ENCODE data around the gene ZC3H13. TPM values are rescaled to one million over a fixed set of nuclear protein-coding genes. Genes with fewer than 3 reads are reported as not detected.

Gene ZC3H13
- total and polyA plus RNA-seq, 10 of the 15 experiments (the other 5 are each of a cell fraction or from before 2014, with no cell fraction given): 10.0 to 55.9 (median 25.4) TPM

Other genes starting within 250 kb of the ZC3H13 start
- gene SIAH3, start 201.0 kb downstream of the ZC3H13 start, total RNA-seq (2014; rRNA removed): not detected in 2 replicates
- not detected in 2 replicates for gene SIAH3, start 201.0 kb downstream of the ZC3H13 start, total RNA-seq (2014; rRNA removed; fragmentation: Illumina TruSeq; extraction: Trizol)
- not detected in 2 replicates for gene SIAH3, start 201.0 kb downstream of the ZC3H13 start, total RNA-seq (2021)
- gene SIAH3, start 201.0 kb downstream of the ZC3H13 start, polyA plus RNA-seq (2011; rRNA removed): not detected in 2 replicates
- gene SIAH3, start 201.0 kb downstream of the ZC3H13 start, polyA plus RNA-seq (2014; fragmentation: Illumina TruSeq; extraction: Trizol): not detected in 2 replicates
- not detected for gene SIAH3, start 201.0 kb downstream of the ZC3H13 start, polyA plus RNA-seq (2014; fragmentation: Nextera tagmentation; extraction: Ambion mirVana)
- not detected in 2 replicates for gene SIAH3, start 201.0 kb downstream of the ZC3H13 start, polyA plus RNA-seq (2014; rRNA removed)
- gene SIAH3, start 201.0 kb downstream of the ZC3H13 start, polyA plus RNA-seq (2016; fragmentation: Nextera tagmentation; extraction: Ambion mirVana): not detected
- gene CPB2, start 52.3 kb upstream of the ZC3H13 start, total RNA-seq (2014; rRNA removed): not detected in 2 replicates
- not detected in 2 replicates for gene CPB2, start 52.3 kb upstream of the ZC3H13 start, total RNA-seq (2014; rRNA removed; fragmentation: Illumina TruSeq; extraction: Trizol)
- gene CPB2, start 52.3 kb upstream of the ZC3H13 start, total RNA-seq (2021): 0.13 and 0.16 TPM in 2 replicates
- gene CPB2, start 52.3 kb upstream of the ZC3H13 start, polyA plus RNA-seq (2011; rRNA removed): not detected in 2 replicates
- gene CPB2, start 52.3 kb upstream of the ZC3H13 start, polyA plus RNA-seq (2014; fragmentation: Illumina TruSeq; extraction: Trizol): 0.07 TPM in 1 of 2 replicates, not detected in the other
- under 1 TPM; 0.05 to 0.22 TPM for gene CPB2, start 52.3 kb upstream of the ZC3H13 start, polyA plus RNA-seq (2014; fragmentation: Nextera tagmentation; extraction: Ambion mirVana)
- gene CPB2, start 52.3 kb upstream of the ZC3H13 start, polyA plus RNA-seq (2014; rRNA removed): 0.05 and 0.14 TPM in 2 replicates
- gene CPB2, start 52.3 kb upstream of the ZC3H13 start, polyA plus RNA-seq (2016; fragmentation: Nextera tagmentation; extraction: Ambion mirVana): under 1 TPM; 0.56 to 0.87 TPM
- gene LCP1, start 129.4 kb upstream of the ZC3H13 start, total RNA-seq (2014; rRNA removed): 1,359 and 1,536 TPM in 2 replicates
- 1,765 and 1,770 TPM in 2 replicates for gene LCP1, start 129.4 kb upstream of the ZC3H13 start, total RNA-seq (2014; rRNA removed; fragmentation: Illumina TruSeq; extraction: Trizol)
- gene LCP1, start 129.4 kb upstream of the ZC3H13 start, total RNA-seq (2021): 1,593 and 1,649 TPM in 2 replicates
- 1,518 and 1,924 TPM in 2 replicates for gene LCP1, start 129.4 kb upstream of the ZC3H13 start, polyA plus RNA-seq (2011; rRNA removed)
- gene LCP1, start 129.4 kb upstream of the ZC3H13 start, polyA plus RNA-seq (2014; fragmentation: Illumina TruSeq; extraction: Trizol): 2,201 and 2,644 TPM in 2 replicates
- gene LCP1, start 129.4 kb upstream of the ZC3H13 start, polyA plus RNA-seq (2014; fragmentation: Nextera tagmentation; extraction: Ambion mirVana): 1,000 to 10,000 TPM in 1 of 2 experiments, 100 to 1,000 TPM in 1; 775 to 1,062 TPM
- gene LCP1, start 129.4 kb upstream of the ZC3H13 start, polyA plus RNA-seq (2014; rRNA removed): 1,106 and 1,239 TPM in 2 replicates
- gene LCP1, start 129.4 kb upstream of the ZC3H13 start, polyA plus RNA-seq (2016; fragmentation: Nextera tagmentation; extraction: Ambion mirVana): 1,000 to 10,000 TPM; 1,617 to 1,624 TPM
- 0.34 and 1.0 TPM in 2 replicates for gene LRRC63, start 159.2 kb upstream of the ZC3H13 start, total RNA-seq (2014; rRNA removed)
- 0.98 and 1.2 TPM in 2 replicates for gene LRRC63, start 159.2 kb upstream of the ZC3H13 start, total RNA-seq (2014; rRNA removed; fragmentation: Illumina TruSeq; extraction: Trizol)
- gene LRRC63, start 159.2 kb upstream of the ZC3H13 start, total RNA-seq (2021): 0.51 and 0.56 TPM in 2 replicates
- gene LRRC63, start 159.2 kb upstream of the ZC3H13 start, polyA plus RNA-seq (2011; rRNA removed): 0.04 TPM in 1 of 2 replicates, not detected in the other
- gene LRRC63, start 159.2 kb upstream of the ZC3H13 start, polyA plus RNA-seq (2014; fragmentation: Illumina TruSeq; extraction: Trizol): 0.88 and 1.3 TPM in 2 replicates
- under 1 TPM; 0.40 to 0.76 TPM for gene LRRC63, start 159.2 kb upstream of the ZC3H13 start, polyA plus RNA-seq (2014; fragmentation: Nextera tagmentation; extraction: Ambion mirVana)
- gene LRRC63, start 159.2 kb upstream of the ZC3H13 start, polyA plus RNA-seq (2014; rRNA removed): 0.61 and 0.78 TPM in 2 replicates
- under 1 TPM; 0.56 to 0.92 TPM for gene LRRC63, start 159.2 kb upstream of the ZC3H13 start, polyA plus RNA-seq (2016; fragmentation: Nextera tagmentation; extraction: Ambion mirVana)